GM12874 (cell line): Measurements from ENCODE around the gene PIGC.

Experiments
- CTCF ChIP-seq: IDR thresholded peaks from 2 replicates; pipeline ENCODE4 v1.5.1; 2011; ENCODE audit warnings: low read depth, mild to moderate bottlenecking, control low read depth, low read length, moderate library complexity; ENCODE audit not compliant: insufficient read depth

PIGC gene

DNA sequence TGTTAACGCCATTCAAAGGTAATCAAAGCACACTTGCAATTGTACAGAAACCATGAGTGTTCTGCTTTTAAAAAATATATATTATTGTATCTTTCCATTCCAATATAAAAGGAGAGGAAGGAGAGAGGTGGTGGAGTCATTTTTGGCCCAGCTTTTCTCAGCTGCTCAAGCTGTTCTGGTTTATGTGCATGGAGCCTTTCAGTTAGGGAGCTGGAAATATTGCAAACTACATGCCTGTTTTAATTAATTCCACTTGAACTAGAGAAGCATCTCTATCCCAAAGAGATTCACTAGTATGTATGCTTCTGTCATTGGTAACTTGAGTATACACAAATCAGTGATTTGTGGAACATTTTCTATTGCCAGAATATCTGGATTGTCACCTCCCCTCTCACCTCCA is 51.9 kb downstream of the PIGC start:
- no peak for TF ChIP-seq CTCF
